ENCODE data around the gene DPF1.

DPF1 gene

GRCh38 chr19:38218204-38218603 lies 5.8 kb downstream of the DPF1 start:
- no peak for TF ChIP-seq CTCF (conservative IDR thresholded peaks at IDR 0.05; ENCODE audit: low read length)

GRCh38 chr19:38216785-38217641 lies 7.0 kb downstream of the DPF1 start:
- no peak for DNase-seq (ENCODE audit: low read depth)
- H3K4me3 ChIP-seq (ENCODE audit: low read length) = no peak overlapping the region
- no peak for TF ChIP-seq CTCF (conservative IDR thresholded peaks at IDR 0.05; ENCODE audit: low read length)

More at GRCh38 chr19:38218204-38218603, 5.8 kb downstream of the DPF1 start:
- H3K4me3 ChIP-seq (ENCODE audit: low read length) = no peak overlapping the region
- no peak for DNase-seq (ENCODE audit: low read depth)

GRCh38 chr19:38213911-38214625 lies 10.0 kb downstream of the DPF1 start:
- peak; percentile 70 for DNase-seq (ENCODE audit: low read depth)
- no peak overlapping the region for H3K4me3 ChIP-seq (ENCODE audit: low read length)
- TF ChIP-seq CTCF (conservative IDR thresholded peaks at IDR 0.05; ENCODE audit: low read length) = no peak

DNA sequence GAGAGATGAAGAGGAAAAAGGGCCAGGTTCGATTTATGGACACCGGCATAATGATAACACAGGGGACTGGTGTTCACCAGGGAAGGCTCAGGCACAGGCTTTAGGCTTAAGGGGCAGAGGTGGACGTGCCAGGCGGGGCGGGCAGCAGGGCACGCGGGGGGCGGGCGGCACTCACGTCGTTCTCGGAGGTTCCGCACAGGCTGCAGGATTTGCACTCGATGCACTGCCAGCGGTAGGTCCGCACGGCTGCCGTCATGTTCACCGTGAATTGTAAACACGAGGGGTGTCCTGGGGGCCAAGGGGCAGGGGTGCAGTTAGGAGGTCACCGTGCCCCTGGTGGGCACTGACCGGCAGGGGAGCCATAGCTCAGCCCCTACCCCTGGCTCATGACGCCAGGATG lies 10.6 kb downstream of the DPF1 start:
- H3K4me3 ChIP-seq (ENCODE audit: low read length) = no peak overlapping the region
- DNase-seq (ENCODE audit: low read depth) = no peak
- no peak for TF ChIP-seq CTCF (conservative IDR thresholded peaks at IDR 0.05; ENCODE audit: low read length)

GRCh38 chr19:38211766-38212165 lies 12.3 kb downstream of the DPF1 start:
- DNase-seq (ENCODE audit: low read depth) = no peak
- H3K4me3 ChIP-seq (ENCODE audit: low read length) = no peak overlapping the region
- no peak for TF ChIP-seq CTCF (conservative IDR thresholded peaks at IDR 0.05; ENCODE audit: low read length)

DNA sequence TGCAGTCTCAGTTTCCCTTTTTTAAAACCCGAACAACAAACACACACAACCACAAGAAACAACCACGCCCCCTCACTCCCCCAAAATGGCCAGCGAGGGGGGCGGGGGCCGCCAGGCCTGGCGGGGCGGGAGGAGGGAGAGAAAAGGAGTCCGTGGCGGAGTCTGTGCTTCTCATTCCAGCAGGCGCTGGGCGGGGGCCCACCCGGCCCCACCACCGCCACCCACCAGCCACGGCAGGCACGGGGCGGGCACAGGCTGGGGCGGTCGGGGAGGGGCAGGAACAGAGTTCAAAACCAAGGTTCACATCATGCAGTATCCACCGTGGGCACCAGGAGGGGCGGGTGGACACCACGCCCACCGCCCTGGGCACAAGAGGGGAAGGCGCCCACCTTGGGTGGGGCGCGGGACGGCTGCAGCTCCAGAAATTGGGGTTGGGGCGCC lies 12.9 kb downstream of the DPF1 start:
- DNase-seq (ENCODE audit: low read depth) = no peak
- H3K4me3 ChIP-seq (ENCODE audit: low read length) = no peak overlapping the region
- no peak for TF ChIP-seq CTCF (conservative IDR thresholded peaks at IDR 0.05; ENCODE audit: low read length)
